Esophagus muscularis mucosa (tissue), 4 donors: Measurements from ENCODE around the gene NANP. TPM values are rescaled to one million over a fixed set of nuclear protein-coding genes. Genes with fewer than 3 reads are reported as not detected.
"Not testable (repeated sequence)": the region's sequence is repeated elsewhere in the genome, so short reads cannot be mapped to it uniquely, and the experiment has no call there.

Source experiments
- DNase-seq: peaks from one replicate; pipeline ENCODE4 v3.0.0-alpha.2; 2017; ENCODE audit errors: extremely low spot score
- H3K27ac ChIP-seq, 4 donors: fragments of 200-600 bp; sonication (generic); replicated peaks in 1 of 4; 1 replicate in 3 of 4; 2 replicates in 1 of 4; pipeline ENCODE4 v1.5.1; 2016 to 2019; ENCODE audit warnings: mild to moderate bottlenecking in 1 of 4
- H3K27me3 ChIP-seq, 4 donors: fragments of 200-600 bp; sonication (generic); one replicate each; pipeline versions ENCODE4 v1.5.1 to v1.6.0; 2016 to 2019
- H3K36me3 ChIP-seq, 4 donors: fragments of 200-600 bp; sonication (generic); one replicate each; pipeline ENCODE4 v1.5.1; 2016 to 2019
- H3K4me1 ChIP-seq, 4 donors: fragments of 200-600 bp; sonication (generic); one replicate each; pipeline ENCODE4 v1.5.1; 2016 to 2019
- H3K4me3 ChIP-seq, 4 donors: fragments of 200-600 bp; sonication (generic); 1 replicate in 2 of 4; 2 replicates in 2 of 4; pipeline ENCODE4 v1.5.1; 2016 to 2019; ENCODE audit warnings: mild to moderate bottlenecking in 4 of 4, moderate library complexity in 1 of 4
- H3K9me3 ChIP-seq, 4 donors: fragments of 200-600 bp; sonication (generic); 1 replicate in 3 of 4; 2 replicates in 1 of 4; pipeline ENCODE4 v1.5.1; 2016 to 2019
- EP300 ChIP-seq: sonication (generic); formaldehyde crosslinking; IDR thresholded peaks from one replicate; pipeline ENCODE4 v1.6.1; 2017; ENCODE audit warnings: antibody characterized with exemption
- POLR2A ChIP-seq: fragments of 450-650 bp; IDR thresholded peaks from one replicate; pipeline ENCODE4 v1.6.1; 2017; ENCODE audit warnings: antibody characterized with exemption, moderate library complexity, mild to moderate bottlenecking, low read depth
- POLR2AphosphoS5 ChIP-seq, 2 donors: sonication (generic); formaldehyde crosslinking; IDR thresholded peaks; one replicate each; pipeline ENCODE4 v1.6.1; 2017; ENCODE audit warnings: antibody characterized with exemption in 2 of 2
- WGBS: methylation state at CpG from one replicate; pipeline ENCODE4 v1.1.5; 2018; 5-methylcytosine and 5-hydroxymethylcytosine counted together
- intact Hi-C: fragments of 100-400 bp; cut with DNase I; formaldehyde crosslinking; loops from one replicate; pipeline ENCODE4 v1.15.1; 2023
- total RNA-seq, 4 donors: library from RNA; depleted of rRNA; stranded (reverse); fragments of >200 nt; gene quantifications; one replicate each; pipeline versions ENCODE4 v1.1.0 to v1.2.1, GENCODE V29; 2016
- TF ChIP-seq, protein P1 (sequence below), 3 experiments: fragments of 200-600 bp in 2 of 3; fragments of 450-650 bp in 1 of 3; sonication (generic) in 2 of 3; IDR thresholded peaks; one replicate each; pipeline ENCODE4 v1.5.1; 2017 to 2019; ENCODE audit warnings: antibody characterized with exemption in 3 of 3, mild to moderate bottlenecking in 2 of 3, moderate library complexity in 1 of 3

NANP gene
- total RNA-seq, 4 donors from 2014 or later, result 2.1 to 6.0 (median 4.4) TPM

- H3K36me3 ChIP-seq, result peaks cover 0 to 24% (median 6%) of the 10 kb centered on the region in 4 donors
- intact Hi-C loops, result no loop called here
- no peak overlapping the region for H3K4me3 ChIP-seq
- DNase-seq, result no peak
- TF ChIP-seq EP300, result no peak
- no peak for TF ChIP-seq POLR2A
- no peak for TF ChIP-seq POLR2AphosphoS5 (IDR thresholded peaks at IDR 0.05)
- TF ChIP-seq, protein P1, sequence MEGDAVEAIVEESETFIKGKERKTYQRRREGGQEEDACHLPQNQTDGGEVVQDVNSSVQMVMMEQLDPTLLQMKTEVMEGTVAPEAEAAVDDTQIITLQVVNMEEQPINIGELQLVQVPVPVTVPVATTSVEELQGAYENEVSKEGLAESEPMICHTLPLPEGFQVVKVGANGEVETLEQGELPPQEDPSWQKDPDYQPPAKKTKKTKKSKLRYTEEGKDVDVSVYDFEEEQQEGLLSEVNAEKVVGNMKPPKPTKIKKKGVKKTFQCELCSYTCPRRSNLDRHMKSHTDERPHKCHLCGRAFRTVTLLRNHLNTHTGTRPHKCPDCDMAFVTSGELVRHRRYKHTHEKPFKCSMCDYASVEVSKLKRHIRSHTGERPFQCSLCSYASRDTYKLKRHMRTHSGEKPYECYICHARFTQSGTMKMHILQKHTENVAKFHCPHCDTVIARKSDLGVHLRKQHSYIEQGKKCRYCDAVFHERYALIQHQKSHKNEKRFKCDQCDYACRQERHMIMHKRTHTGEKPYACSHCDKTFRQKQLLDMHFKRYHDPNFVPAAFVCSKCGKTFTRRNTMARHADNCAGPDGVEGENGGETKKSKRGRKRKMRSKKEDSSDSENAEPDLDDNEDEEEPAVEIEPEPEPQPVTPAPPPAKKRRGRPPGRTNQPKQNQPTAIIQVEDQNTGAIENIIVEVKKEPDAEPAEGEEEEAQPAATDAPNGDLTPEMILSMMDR (IDR thresholded peaks at IDR 0.05), result no peak
- no peaks in the 10 kb centered on the region for H3K4me1 ChIP-seq
- 90% methylated on average over 5 of the region's 5 CpGs for WGBS
- H3K9me3 ChIP-seq, result no peaks in the 10 kb centered on the region
- no peaks in the 10 kb centered on the region for H3K27me3 ChIP-seq
- no peak overlapping the region for H3K27ac ChIP-seq
Observed at GRCh38 chr20:25632940-25633790, 9.4 kb upstream of the NANP start.

- DNase-seq, H3K9me3 ChIP-seq, intact Hi-C loops, H3K4me1 ChIP-seq, H3K27ac ChIP-seq, H3K27me3 ChIP-seq, H3K4me3 ChIP-seq: not testable (repeated sequence)
- peaks cover 0 to 11% (median 4%) of the 10 kb centered on the region in 4 donors for H3K36me3 ChIP-seq
- 95% methylated on average over 2 of the region's 2 CpGs for WGBS
Observed at GRCh38 chr20:25630615-25631014, 6.8 kb upstream of the NANP start.

DNA sequence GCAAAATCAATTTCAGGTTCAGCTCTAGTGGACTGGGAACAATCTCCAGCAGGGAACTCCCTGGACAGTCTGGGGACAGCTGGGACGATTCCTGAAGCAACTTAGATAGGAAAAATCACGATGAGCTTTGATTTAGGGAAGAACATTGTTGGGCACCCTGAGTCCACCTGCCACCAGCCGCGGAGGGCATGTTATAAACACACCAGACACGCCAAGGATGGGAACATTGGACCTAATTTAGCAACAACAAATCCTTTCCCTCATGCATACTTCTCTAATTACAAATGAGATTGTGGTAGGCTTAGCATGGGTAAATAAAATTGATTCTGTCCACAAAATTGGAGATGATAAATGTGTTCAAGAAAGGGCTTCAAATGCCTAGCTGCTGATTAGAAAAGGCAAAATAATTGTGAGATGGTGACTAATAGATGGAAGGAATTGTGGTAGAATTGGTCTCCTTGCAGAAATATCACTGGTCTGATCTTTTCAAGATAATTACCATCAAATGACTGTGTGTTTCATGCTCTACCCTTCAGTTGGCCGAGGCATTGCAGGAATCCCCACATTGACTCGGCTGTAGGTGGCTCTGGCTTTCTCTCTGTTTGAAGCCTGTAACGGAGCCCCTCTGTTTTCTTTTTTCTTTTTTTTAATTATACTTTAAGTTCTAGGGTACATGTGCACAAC is 6.1 kb upstream of the NANP start:
- Histone ChIP-seq H3K4me1 (peaks cover 0 to 2% (median 2%) of the 10 kb centered on the region in 4 donors), H3K9me3 (no peaks in the 10 kb centered on the region), H3K27me3 (no peaks in the 10 kb centered on the region), H3K4me3 (no peak overlapping the region), H3K27ac (no peak overlapping the region), H3K36me3 (peaks cover 0 to 6% (median 2%) of the 10 kb centered on the region in 4 donors)
- intact Hi-C loops, result loop anchor here (10.0 kb wide), 1 partner anchor 85 kb away; no protein-coding TSS in a partner anchor
- TF ChIP-seq, protein P1 (IDR thresholded peaks at IDR 0.05), result no peak
- no peak for TF ChIP-seq EP300
- no peak for TF ChIP-seq POLR2A
- no peak for TF ChIP-seq POLR2AphosphoS5 (IDR thresholded peaks at IDR 0.05)
- no peak for DNase-seq
- 91% methylated on average over 8 of the region's 8 CpGs for WGBS

GRCh38 chr20:25626779-25627178 is 3.0 kb upstream of the NANP start:
- Histone ChIP-seq H3K9me3 (no peaks in the 10 kb centered on the region), H3K36me3 (no peaks in the 10 kb centered on the region), H3K27me3 (peaks cover 0 to 7% (median 0%) of the 10 kb centered on the region in 4 donors), H3K27ac (no peak overlapping the region), H3K4me3 (no peak overlapping the region), H3K4me1 (peaks cover 14 to 23% (median 21%) of the 10 kb centered on the region in 4 donors)
- intact Hi-C loops, result loop anchor here (10.0 kb wide), 1 partner anchor 82 kb away; no protein-coding TSS in a partner anchor
- TF ChIP-seq EP300 (no peak), POLR2A (no peak), POLR2AphosphoS5 (IDR thresholded peaks at IDR 0.05) (no peak)
- TF ChIP-seq, protein P1 (IDR thresholded peaks at IDR 0.05), result no peak
- no peak for DNase-seq
- 77% methylated on average over 9 of the region's 9 CpGs for WGBS

DNA sequence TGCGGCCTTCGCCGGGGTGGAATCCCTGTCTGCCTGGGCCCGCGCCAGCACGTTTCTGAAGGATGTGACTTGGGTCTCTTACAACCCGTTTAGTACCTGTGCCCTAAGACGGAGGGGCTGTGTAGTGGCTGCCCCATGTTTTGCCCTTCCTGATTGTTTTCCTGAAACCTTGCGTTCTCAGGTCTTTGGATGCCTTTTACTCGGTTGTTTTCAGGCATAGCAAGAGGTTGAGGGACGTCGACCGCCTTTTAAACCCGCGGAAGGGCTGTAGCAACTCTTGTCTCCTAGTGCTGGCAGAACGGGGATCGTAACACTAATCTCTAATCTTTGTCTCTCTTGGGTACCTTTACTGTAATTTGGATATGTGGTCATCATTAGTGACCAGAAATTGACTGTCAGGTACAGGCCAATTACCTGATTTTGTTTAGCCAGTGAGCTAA is 706 bp upstream of the NANP start:
- TF ChIP-seq POLR2A (no peak), EP300 (no peak), POLR2AphosphoS5 (IDR thresholded peaks at IDR 0.05) (no peak)
- TF ChIP-seq, protein P1 (IDR thresholded peaks at IDR 0.05), result no peak
- Histone ChIP-seq H3K9me3 (no peaks in the 10 kb centered on the region), H3K27ac (peak overlapping the region; percentile 92 to 98 (median 94)), H3K27me3 (peaks cover 0 to 7% (median 0%) of the 10 kb centered on the region in 4 donors), H3K36me3 (no peaks in the 10 kb centered on the region), H3K4me3 (peak overlapping the region; percentile 79 to 98 (median 94)), H3K4me1 (peaks cover 14 to 26% (median 21%) of the 10 kb centered on the region in 4 donors)
- intact Hi-C loops, result loop anchor here (5.0 to 10.0 kb wide), 2 partner anchors 37 to 80 kb away; partner anchors contain the start of gene NINL
- 50% methylated on average over 11 of the region's 17 CpGs for WGBS
- DNase-seq, result no peak
